ENCODE data around the gene DRAM1.

The DRAM1 gene

GRCh38 chr12:101942250-101942605 is 64.8 kb downstream of the DRAM1 start:
- no peak for DNase-seq

GRCh38 chr12:101945369-101946232 is 68.2 kb downstream of the DRAM1 start:
- DNase-seq: no peak

- DNase-seq: no peak
Observed at GRCh38 chr12:101946233-101946611, 68.8 kb downstream of the DRAM1 start.

- no peak for DNase-seq
Observed at GRCh38 chr12:101947316-101947715, 69.9 kb downstream of the DRAM1 start.

- DNase-seq: no peak
Observed at GRCh38 chr12:101948365-101948764, 71.0 kb downstream of the DRAM1 start.

GRCh38 chr12:101951002-101951670 is 73.8 kb downstream of the DRAM1 start:
- no peak for DNase-seq

GRCh38 chr12:101954113-101954512 is 76.7 kb downstream of the DRAM1 start:
- DNase-seq: no peak

GRCh38 chr12:101954676-101955075 is 77.3 kb downstream of the DRAM1 start:
- DNase-seq: no peak

GRCh38 chr12:101957252-101957959 is 80.0 kb downstream of the DRAM1 start:
- DNase-seq: no peak

GRCh38 chr12:101959607-101960006 is 82.2 kb downstream of the DRAM1 start:
- no peak for DNase-seq

- no peak for DNase-seq
Observed at GRCh38 chr12:101962486-101962885, 85.1 kb downstream of the DRAM1 start.

- DNase-seq: no peak
Observed at GRCh38 chr12:101963697-101964096, 86.3 kb downstream of the DRAM1 start.

GRCh38 chr12:101966496-101966895 is 89.1 kb downstream of the DRAM1 start:
- DNase-seq: no peak

GRCh38 chr12:101967506-101967905 is 90.1 kb downstream of the DRAM1 start:
- DNase-seq: no peak

GRCh38 chr12:101968770-101969169 is 91.4 kb downstream of the DRAM1 start:
- DNase-seq: no peak
